Duodenal mucosa (tissue), 2 donors: ENCODE measurements around the gene OGFR.

Source experiments
- H3K27ac ChIP-seq: one replicate; pipeline ENCODE4 v1.7.0; 2013; ENCODE audit warnings: low read depth, low read length
- H3K27me3 ChIP-seq, 2 donors: one replicate each; pipeline ENCODE4 v1.7.0; 2013; ENCODE audit warnings: low read length in 2 of 2, control low read depth in 1 of 2; ENCODE audit not compliant: insufficient read depth in 2 of 2, control insufficient read depth in 1 of 2
- H3K36me3 ChIP-seq, 2 donors: one replicate each; pipeline ENCODE4 v1.7.0; 2013; ENCODE audit warnings: low read length in 2 of 2, control low read depth in 1 of 2; ENCODE audit not compliant: insufficient read depth in 2 of 2, control insufficient read depth in 1 of 2
- H3K4me1 ChIP-seq, 2 donors: one replicate each; pipeline ENCODE4 v1.7.0; 2013; ENCODE audit warnings: low read length in 2 of 2, control low read depth in 1 of 2; ENCODE audit not compliant: insufficient read depth in 2 of 2, control insufficient read depth in 1 of 2
- H3K4me3 ChIP-seq, 2 donors: one replicate each; pipeline ENCODE4 v1.7.0; 2013; ENCODE audit warnings: low read length in 2 of 2, low read depth in 1 of 2
- H3K9ac ChIP-seq, 2 donors: one replicate each; pipeline ENCODE4 v1.7.0; 2013; ENCODE audit warnings: low read length in 2 of 2, low read depth in 1 of 2
- H3K9me3 ChIP-seq, 2 donors: one replicate each; pipeline ENCODE4 v1.7.0; 2013; ENCODE audit warnings: low read length in 2 of 2, control low read depth in 1 of 2; ENCODE audit not compliant: control insufficient read depth in 1 of 2

OGFR gene, protein sequence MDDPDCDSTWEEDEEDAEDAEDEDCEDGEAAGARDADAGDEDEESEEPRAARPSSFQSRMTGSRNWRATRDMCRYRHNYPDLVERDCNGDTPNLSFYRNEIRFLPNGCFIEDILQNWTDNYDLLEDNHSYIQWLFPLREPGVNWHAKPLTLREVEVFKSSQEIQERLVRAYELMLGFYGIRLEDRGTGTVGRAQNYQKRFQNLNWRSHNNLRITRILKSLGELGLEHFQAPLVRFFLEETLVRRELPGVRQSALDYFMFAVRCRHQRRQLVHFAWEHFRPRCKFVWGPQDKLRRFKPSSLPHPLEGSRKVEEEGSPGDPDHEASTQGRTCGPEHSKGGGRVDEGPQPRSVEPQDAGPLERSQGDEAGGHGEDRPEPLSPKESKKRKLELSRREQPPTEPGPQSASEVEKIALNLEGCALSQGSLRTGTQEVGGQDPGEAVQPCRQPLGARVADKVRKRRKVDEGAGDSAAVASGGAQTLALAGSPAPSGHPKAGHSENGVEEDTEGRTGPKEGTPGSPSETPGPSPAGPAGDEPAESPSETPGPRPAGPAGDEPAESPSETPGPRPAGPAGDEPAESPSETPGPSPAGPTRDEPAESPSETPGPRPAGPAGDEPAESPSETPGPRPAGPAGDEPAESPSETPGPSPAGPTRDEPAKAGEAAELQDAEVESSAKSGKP

DNA sequence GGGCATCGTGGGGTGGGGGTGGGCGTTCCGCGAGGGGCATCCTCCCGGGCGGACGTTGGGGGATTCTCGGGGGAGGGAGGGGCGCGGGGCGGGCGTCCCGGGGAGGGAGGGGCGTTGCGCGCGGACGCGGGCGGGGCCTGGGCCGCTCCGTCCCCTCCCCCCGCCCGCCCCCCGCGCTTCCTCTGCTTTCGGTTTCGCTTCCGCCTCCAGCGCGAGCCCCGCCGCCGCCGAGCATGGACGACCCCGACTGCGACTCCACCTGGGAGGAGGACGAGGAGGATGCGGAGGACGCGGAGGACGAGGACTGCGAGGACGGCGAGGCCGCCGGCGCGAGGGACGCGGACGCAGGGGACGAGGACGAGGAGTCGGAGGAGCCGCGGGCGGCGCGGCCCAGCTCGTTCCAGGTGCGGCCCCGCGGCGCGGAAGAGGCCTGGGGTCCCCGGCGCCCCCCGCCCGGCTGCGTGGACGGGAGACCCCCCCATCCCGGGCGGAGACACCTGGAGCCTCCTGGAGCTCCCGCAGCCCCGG is at the start of gene OGFR:
OGFR (plus strand) TSS at position 209 of the 528 bp plus-strand sequence; CDS start at position 234, 25 bp downstream.
- peak within 1 kb of the TSS; percentile 32 for H3K27ac ChIP-seq
- H3K36me3 ChIP-seq = peaks cover 27 to 28% of the 10 kb centered on the region in 2 donors
- peak within 1 kb of the TSS; percentile 73 to 90 for H3K9ac ChIP-seq
- H3K4me1 ChIP-seq = peaks cover 15 to 27% of the 10 kb centered on the region in 2 donors
- H3K27me3 ChIP-seq = no peaks in the 10 kb centered on the region
- peak within 1 kb of the TSS; percentile 84 to 90 for H3K4me3 ChIP-seq
- H3K9me3 ChIP-seq = no peaks in the 10 kb centered on the region

DNA sequence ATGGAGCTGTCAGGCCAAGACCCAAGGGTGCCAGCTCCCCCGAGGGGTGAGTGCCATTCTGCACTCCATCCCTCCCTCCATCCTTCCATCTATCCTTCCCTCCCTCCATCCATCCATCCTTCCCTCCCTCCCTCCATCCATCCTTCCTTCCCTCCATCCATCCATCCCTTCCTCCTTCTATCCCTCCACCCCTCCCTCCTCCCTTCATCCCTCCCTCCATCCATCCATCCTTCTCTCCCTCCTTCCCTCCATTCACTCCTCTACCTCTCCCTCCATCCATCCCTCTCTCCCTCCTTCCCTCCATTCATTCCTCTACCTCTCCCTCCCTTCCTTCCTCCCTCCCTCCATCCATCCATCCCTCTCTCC is 49.7 kb upstream of the OGFR start:
- Histone ChIP-seq H3K9ac (no peak overlapping the region), H3K36me3 (no peaks in the 10 kb centered on the region), H3K27ac (no peak overlapping the region), H3K4me1 (no peaks in the 10 kb centered on the region), H3K27me3 (peaks cover 0 to 3% of the 10 kb centered on the region in 2 donors), H3K9me3 (no peaks in the 10 kb centered on the region), H3K4me3 (no peak overlapping the region)

DNA sequence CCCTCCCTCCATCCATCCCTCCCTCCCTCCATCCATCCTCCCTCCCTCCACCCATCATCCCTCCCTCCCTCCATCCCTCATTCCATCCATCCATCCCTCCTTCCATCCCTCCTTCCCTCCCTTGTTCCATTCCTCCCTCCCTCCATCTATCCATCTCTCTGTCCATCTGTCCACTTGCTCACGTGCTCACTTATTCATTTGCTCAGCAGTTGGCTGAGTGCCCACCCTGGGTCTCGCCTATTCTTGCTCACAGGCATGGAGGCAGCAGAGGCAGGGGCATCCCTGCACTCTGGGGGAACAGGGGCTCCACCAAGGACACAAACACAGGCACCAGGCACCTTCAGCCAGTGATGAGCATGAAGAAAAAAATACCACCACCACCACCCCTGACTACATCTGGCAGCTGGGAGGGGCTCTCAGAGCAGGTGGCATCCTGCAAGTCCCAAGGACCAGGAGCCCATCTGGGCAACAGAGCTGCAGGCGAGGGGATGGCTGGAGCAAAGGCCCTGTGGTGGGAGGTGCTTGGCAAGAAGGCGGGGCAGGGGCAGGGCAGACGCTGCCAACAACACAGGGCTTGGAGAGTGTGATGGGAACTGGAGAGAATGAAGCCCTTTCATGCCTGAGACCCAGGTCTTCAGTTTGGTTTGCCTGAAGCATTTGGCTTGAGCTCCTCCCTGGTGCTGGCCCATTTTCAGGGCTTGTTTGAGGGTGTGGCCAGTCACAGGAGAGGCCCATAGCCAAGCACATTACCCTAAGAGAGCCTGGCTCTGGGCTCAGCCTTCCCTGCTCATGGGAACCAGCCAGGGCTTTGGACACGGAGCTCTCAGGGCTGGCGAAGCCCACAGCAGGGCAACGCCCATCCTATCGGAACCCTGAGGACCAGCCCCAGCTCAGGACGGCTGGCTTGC is 48.6 kb upstream of the OGFR start:
- Histone ChIP-seq H3K4me3 (no peak overlapping the region), H3K4me1 (no peaks in the 10 kb centered on the region), H3K9ac (no peak overlapping the region), H3K36me3 (no peaks in the 10 kb centered on the region), H3K9me3 (no peaks in the 10 kb centered on the region), H3K27me3 (peaks cover 0 to 3% of the 10 kb centered on the region in 2 donors), H3K27ac (no peak overlapping the region)

DNA sequence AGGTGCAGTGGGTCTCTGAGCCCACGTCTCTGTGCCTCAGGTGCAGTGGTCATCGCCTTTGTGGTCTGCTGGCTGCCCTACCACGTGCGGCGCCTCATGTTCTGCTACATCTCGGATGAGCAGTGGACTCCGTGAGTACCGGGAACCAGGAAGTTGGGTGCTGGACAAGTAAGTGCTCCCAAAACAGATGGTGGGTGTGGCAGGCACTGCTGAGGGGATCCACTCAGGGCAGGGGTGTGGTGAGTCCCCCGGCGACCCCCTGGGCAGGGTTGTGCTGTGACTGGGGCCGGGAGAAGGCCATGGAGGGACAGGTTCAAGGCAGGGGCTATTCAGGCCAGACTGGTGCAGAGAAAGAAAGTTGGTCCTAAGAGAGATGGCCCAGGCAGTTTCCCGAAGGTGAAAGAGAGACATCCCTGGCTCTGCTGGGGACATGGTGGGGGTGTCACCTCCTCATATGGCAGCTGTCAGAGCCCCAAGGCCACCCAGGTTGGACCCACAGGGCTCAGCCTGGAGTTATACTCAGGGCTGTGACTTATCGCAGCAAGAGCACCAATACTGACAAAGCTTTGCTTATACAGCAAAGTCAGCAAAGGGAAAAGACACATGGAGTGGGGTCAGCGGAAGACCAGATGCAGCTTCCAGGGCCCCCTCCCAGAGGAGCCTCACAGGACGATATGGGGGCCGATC is 46.3 kb upstream of the OGFR start:
- Histone ChIP-seq H3K9me3 (no peaks in the 10 kb centered on the region), H3K4me1 (no peaks in the 10 kb centered on the region), H3K36me3 (no peaks in the 10 kb centered on the region), H3K9ac (no peak overlapping the region), H3K4me3 (no peak overlapping the region), H3K27me3 (peaks cover 0 to 3% of the 10 kb centered on the region in 2 donors), H3K27ac (no peak overlapping the region)

DNA sequence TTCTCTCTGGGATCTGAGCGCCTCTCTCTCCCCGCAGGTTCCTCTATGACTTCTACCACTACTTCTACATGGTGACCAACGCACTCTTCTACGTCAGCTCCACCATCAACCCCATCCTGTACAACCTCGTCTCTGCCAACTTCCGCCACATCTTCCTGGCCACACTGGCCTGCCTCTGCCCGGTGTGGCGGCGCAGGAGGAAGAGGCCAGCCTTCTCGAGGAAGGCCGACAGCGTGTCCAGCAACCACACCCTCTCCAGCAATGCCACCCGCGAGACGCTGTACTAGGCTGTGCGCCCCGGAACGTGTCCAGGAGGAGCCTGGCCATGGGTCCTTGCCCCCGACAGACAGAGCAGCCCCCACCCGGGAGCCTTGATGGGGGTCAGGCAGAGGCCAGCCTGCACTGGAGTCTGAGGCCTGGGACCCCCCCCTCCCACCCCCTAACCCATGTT is 44.6 kb upstream of the OGFR start:
- no peaks in the 10 kb centered on the region for H3K36me3 ChIP-seq
- H3K4me3 ChIP-seq = no peak overlapping the region
- H3K9ac ChIP-seq = no peak overlapping the region
- peaks cover 0 to 3% of the 10 kb centered on the region in 2 donors for H3K27me3 ChIP-seq
- no peaks in the 10 kb centered on the region for H3K4me1 ChIP-seq
- H3K9me3 ChIP-seq = no peaks in the 10 kb centered on the region
- H3K27ac ChIP-seq = no peak overlapping the region

DNA sequence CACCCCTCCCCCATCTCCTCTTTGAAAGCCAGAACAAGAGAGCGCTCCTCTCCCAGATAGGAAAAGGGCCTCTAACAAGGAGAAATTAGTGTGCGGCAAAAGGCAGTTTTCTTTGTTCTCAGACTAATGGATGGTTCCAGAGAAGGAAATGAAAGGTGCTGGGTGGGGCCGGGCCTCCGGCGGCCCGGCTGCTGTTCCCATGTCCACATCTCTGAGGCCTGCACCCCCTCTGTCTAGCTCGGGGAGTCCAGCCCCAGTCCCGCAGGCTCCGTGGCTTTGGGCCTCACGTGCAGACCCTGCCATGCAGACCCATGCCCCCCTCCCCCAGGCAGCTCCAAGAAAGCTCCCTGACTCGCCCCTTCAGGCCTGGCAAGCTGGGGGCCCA is 44.2 kb upstream of the OGFR start:
- no peaks in the 10 kb centered on the region for H3K4me1 ChIP-seq
- no peaks in the 10 kb centered on the region for H3K9me3 ChIP-seq
- no peak overlapping the region for H3K4me3 ChIP-seq
- peaks cover 0 to 3% of the 10 kb centered on the region in 2 donors for H3K27me3 ChIP-seq
- no peak overlapping the region for H3K9ac ChIP-seq
- no peak overlapping the region for H3K27ac ChIP-seq
- no peaks in the 10 kb centered on the region for H3K36me3 ChIP-seq

DNA sequence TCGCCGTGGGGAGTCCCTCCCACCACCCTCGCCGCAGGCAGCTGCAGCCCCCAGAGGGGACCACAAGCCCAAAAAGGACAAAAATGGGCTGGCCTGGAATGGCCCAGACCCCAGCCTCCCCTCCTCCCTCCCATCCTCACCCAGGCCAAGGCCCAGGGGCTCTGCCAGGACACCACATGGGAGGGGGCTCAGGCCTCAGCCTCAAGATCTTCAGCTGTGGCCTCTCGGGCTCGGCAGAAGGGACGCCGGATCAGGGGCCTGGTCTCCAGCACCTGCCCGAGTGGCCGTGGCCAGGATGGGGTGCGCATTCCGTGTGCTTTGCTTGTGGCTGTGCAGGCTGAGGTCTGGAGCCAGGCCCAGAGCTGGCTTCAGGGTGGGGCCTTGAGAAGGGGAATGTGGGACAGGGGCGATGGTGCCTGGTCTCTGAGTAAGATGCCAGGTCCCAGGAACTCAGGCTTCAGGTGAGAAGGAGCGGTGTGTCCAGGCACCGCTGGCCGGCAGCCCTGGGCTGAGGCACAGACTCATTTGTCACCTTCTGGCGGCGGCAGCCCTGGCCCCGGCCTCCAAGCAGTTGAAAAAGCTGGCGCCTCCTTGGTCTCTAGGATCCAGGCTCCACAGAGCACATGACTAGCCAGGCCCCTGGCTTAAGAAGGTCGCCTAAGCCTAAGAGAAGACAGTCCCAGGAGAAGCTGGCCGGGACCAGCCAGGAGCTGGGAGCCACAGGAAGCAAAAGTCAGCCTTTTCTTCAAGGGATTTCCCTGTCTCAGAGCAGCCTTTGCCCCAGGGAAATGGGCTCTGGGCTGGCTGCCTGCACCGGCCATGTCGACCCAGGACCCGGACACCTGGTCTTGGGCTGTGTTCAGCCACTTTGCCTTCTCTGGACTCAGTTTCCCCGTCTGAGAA is 43.5 kb upstream of the OGFR start:
- Histone ChIP-seq H3K27ac (no peak overlapping the region), H3K36me3 (no peaks in the 10 kb centered on the region), H3K4me1 (no peaks in the 10 kb centered on the region), H3K9me3 (no peaks in the 10 kb centered on the region), H3K4me3 (no peak overlapping the region), H3K27me3 (peaks cover 0 to 3% of the 10 kb centered on the region in 2 donors), H3K9ac (no peak overlapping the region)

DNA sequence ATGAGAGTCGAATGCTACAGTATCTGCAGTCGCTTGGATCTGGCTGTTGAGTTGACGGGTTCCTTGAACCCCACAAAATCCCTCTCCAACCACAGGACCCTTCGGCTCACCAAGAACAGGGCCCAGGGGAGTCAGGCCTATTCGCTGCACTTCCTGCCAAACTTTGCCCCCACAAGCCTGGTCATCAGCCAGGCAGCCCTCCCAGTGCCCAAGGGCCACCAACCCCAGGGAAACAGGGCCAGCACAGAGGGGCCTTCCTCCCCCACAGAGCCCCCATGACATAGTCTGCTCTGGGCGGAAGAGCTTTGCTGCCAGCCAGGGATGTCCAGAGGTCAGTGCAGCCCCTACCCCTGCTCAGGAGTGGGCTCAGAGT is 42.9 kb upstream of the OGFR start:
- Histone ChIP-seq H3K9me3 (no peaks in the 10 kb centered on the region), H3K27me3 (peaks cover 0 to 3% of the 10 kb centered on the region in 2 donors), H3K27ac (no peak overlapping the region), H3K9ac (no peak overlapping the region), H3K4me3 (no peak overlapping the region), H3K4me1 (peaks cover 0 to 4% of the 10 kb centered on the region in 2 donors), H3K36me3 (no peaks in the 10 kb centered on the region)

DNA sequence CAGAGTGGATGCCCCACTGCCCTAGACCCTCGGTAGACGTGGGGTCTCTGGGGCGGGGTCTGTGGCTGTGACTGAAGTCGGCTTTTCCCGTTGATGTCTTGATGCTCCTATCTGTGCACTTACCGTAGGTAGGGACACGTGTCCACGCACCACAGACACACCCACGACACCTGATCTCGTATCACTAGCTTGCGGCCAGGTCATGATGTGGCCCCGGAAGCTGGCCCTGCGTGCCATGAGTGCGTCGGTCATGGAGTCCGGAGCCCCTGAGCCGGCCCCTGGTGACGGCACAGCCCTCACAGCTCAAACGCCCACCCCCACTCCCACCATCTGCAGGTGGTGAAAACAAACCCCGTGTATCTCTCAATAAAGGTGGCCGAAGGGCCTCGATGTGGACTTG is 42.3 kb upstream of the OGFR start:
- Histone ChIP-seq H3K27me3 (peaks cover 0 to 3% of the 10 kb centered on the region in 2 donors), H3K9ac (no peak overlapping the region), H3K9me3 (no peaks in the 10 kb centered on the region), H3K4me1 (peaks cover 0 to 6% of the 10 kb centered on the region in 2 donors), H3K27ac (no peak overlapping the region), H3K36me3 (no peaks in the 10 kb centered on the region), H3K4me3 (no peak overlapping the region)
